Liver (tissue), 9 donors: Measurements from ENCODE around the gene LENG9. TPM values are rescaled to one million over a fixed set of nuclear protein-coding genes. Genes with fewer than 3 reads are reported as not detected.

ENCODE experiments used
- DNase-seq: peaks from one replicate; pipeline ENCODE4 v3.0.0-alpha.2; 2017; ENCODE audit warnings: low spot score
- H3K27ac ChIP-seq, 2 donors: one replicate each; pipeline ENCODE4 v1.7.0; 2013; ENCODE audit warnings: inconsistent platforms in 2 of 2, low read length in 2 of 2, control low read depth in 1 of 2, low read depth in 1 of 2, mild to moderate bottlenecking in 1 of 2
- H3K27me3 ChIP-seq, 4 donors: one replicate each; pipeline versions ENCODE4 v1.6.1 to v1.7.0; 2013; ENCODE audit warnings: low read length in 3 of 4, inconsistent platforms in 1 of 4, mild to moderate bottlenecking in 1 of 4, moderate library complexity in 1 of 4; ENCODE audit not compliant: control insufficient read depth in 4 of 4, insufficient read depth in 4 of 4
- H3K36me3 ChIP-seq, 4 donors: one replicate each; pipeline versions ENCODE4 v1.6.1 to v1.7.0; 2013; ENCODE audit warnings: low read length in 3 of 4, mild to moderate bottlenecking in 3 of 4, low read depth in 1 of 4, moderate library complexity in 1 of 4; ENCODE audit not compliant: control insufficient read depth in 4 of 4, insufficient read depth in 3 of 4
- H3K4me1 ChIP-seq, 4 donors: one replicate each; pipeline versions ENCODE4 v1.6.1 to v1.7.0; 2013; ENCODE audit warnings: low read length in 3 of 4, mild to moderate bottlenecking in 3 of 4, moderate library complexity in 1 of 4; ENCODE audit not compliant: control insufficient read depth in 4 of 4, insufficient read depth in 4 of 4
- H3K4me3 ChIP-seq, 3 donors: one replicate each; pipeline versions ENCODE4 v1.6.1 to v1.7.0; 2013; ENCODE audit warnings: low read length in 3 of 3, control low read depth in 1 of 3, low read depth in 1 of 3, mild to moderate bottlenecking in 1 of 3
- H3K9ac ChIP-seq, 2 donors: one replicate each; pipeline ENCODE4 v1.7.0; 2013; ENCODE audit warnings: low read length in 2 of 2, mild to moderate bottlenecking in 2 of 2, moderate library complexity in 2 of 2, control low read depth in 1 of 2, low read depth in 1 of 2
- H3K9me3 ChIP-seq, 4 donors: one replicate each; pipeline versions ENCODE4 v1.6.1 to v1.7.0; 2013; ENCODE audit warnings: low read length in 3 of 4; ENCODE audit not compliant: control insufficient read depth in 4 of 4
- EGR1 ChIP-seq, 2 donors: IDR thresholded peaks; 2 replicates each; pipeline ENCODE4 v1.6.1; 2016 to 2018; ENCODE audit warnings: antibody characterized with exemption in 2 of 2, low read depth in 2 of 2
- FOXA1 ChIP-seq: IDR thresholded peaks from 2 replicates; pipeline ENCODE4 v1.6.1; 2016; ENCODE audit warnings: antibody characterized with exemption
- FOXA2 ChIP-seq: IDR thresholded peaks from 2 replicates; pipeline ENCODE4 v1.6.1; 2016; ENCODE audit warnings: antibody characterized with exemption
- GABPA ChIP-seq, 2 donors: IDR thresholded peaks in 1 of 2; conservative IDR thresholded peaks in 1 of 2; 2 replicates each; pipeline ENCODE4 v1.6.1; 2016; ENCODE audit warnings: antibody characterized with exemption in 2 of 2, mild to moderate bottlenecking in 1 of 2, moderate library complexity in 1 of 2
- HNF4A ChIP-seq, 2 donors: conservative IDR thresholded peaks; 2 replicates each; pipeline ENCODE4 v1.6.1; 2016; ENCODE audit warnings: antibody characterized with exemption in 2 of 2, mild to moderate bottlenecking in 2 of 2
- HNF4G ChIP-seq: IDR thresholded peaks from 2 replicates; pipeline ENCODE4 v1.6.1; 2016; ENCODE audit warnings: antibody characterized with exemption
- JUND ChIP-seq, 2 donors: IDR thresholded peaks; 2 replicates each; pipeline ENCODE4 v1.6.1; 2016; ENCODE audit warnings: antibody characterized with exemption in 2 of 2
- NR2F2 ChIP-seq: IDR thresholded peaks from 2 replicates; pipeline ENCODE4 v1.6.1; 2016; ENCODE audit warnings: antibody characterized with exemption
- REST ChIP-seq: IDR thresholded peaks from 2 replicates; pipeline ENCODE4 v1.6.1; 2016; ENCODE audit warnings: antibody characterized with exemption, mild to moderate bottlenecking
- RXRA ChIP-seq, 2 donors: IDR thresholded peaks; 2 replicates each; pipeline ENCODE4 v1.6.1; 2017 to 2018; ENCODE audit warnings: antibody characterized with exemption in 2 of 2, mild to moderate bottlenecking in 1 of 2
- SP1 ChIP-seq: IDR thresholded peaks from 2 replicates; pipeline ENCODE4 v1.6.1; 2018; ENCODE audit warnings: antibody characterized with exemption, mild to moderate bottlenecking
- TAF1 ChIP-seq: conservative IDR thresholded peaks from 2 replicates; pipeline ENCODE4 v1.6.1; 2016; ENCODE audit warnings: antibody characterized with exemption, mild to moderate bottlenecking
- YY1 ChIP-seq: IDR thresholded peaks from 2 replicates; pipeline ENCODE4 v1.6.1; 2016; ENCODE audit warnings: antibody characterized with exemption, mild to moderate bottlenecking
- ZBTB33 ChIP-seq: IDR thresholded peaks from 2 replicates; pipeline ENCODE4 v1.6.1; 2016; ENCODE audit warnings: antibody characterized with exemption
- WGBS: extraction: QIAGEN DNeasy Blood & Tissue Kit; methylation state at CpG from one replicate; pipeline ENCODE4 v1.1.7; 2013; 5-methylcytosine and 5-hydroxymethylcytosine counted together
- polyA plus RNA-seq, 2 donors: library from polyadenylated mRNA; stranded (reverse) in 1 of 2; unstranded in 1 of 2; fragments of 200-250 nt in 1 of 2; fragments of >200 nt in 1 of 2; fragmentation: Nextera tagmentation in 1 of 2; extraction: Ambion mirVana in 1 of 2; gene quantifications; one replicate each; pipeline versions ENCODE4 v1.2.1 to v1.2.3, GENCODE V29; 2013 to 2015
- total RNA-seq, 2 donors: library from RNA; depleted of rRNA; stranded (reverse); fragments of >200 nt; gene quantifications; one replicate each; pipeline ENCODE4 v1.2.3, GENCODE V29; 2014
- TF ChIP-seq, protein P1 (sequence below): IDR thresholded peaks from 2 replicates; pipeline ENCODE4 v1.6.1; 2016; ENCODE audit warnings: antibody characterized with exemption
- TF ChIP-seq, protein P2 (sequence below): IDR thresholded peaks from 2 replicates; pipeline ENCODE4 v1.6.1; 2016; ENCODE audit warnings: antibody characterized with exemption
- donor health status: healthy.
- donor health status: healthy.
- donor health status: healthy.
- donor health status: healthy.
- donor health status: healthy.

The LENG9 gene
- total and polyA plus RNA-seq, 4 donors: 0.19 to 6.9 (median 2.0) TPM

- H3K9me3 ChIP-seq: no peaks in the 10 kb centered on the region
- TF ChIP-seq FOXA2 (no peak), TAF1 (no peak), FOXA1 (no peak), YY1 (no peak), JUND (IDR thresholded peaks at IDR 0.05) (peak in 1 of 2 donors; percentile 8), GABPA (IDR thresholded peaks at IDR 0.05 in 1 of 2, conservative IDR thresholded peaks at IDR 0.05 in 1 of 2) (no peak), SP1 (no peak), NR2F2 (peak; percentile 54), RXRA (IDR thresholded peaks at IDR 0.05) (peak in 1 of 2 donors; percentile 3), ZBTB33 (no peak)
- TF ChIP-seq, protein P1, sequence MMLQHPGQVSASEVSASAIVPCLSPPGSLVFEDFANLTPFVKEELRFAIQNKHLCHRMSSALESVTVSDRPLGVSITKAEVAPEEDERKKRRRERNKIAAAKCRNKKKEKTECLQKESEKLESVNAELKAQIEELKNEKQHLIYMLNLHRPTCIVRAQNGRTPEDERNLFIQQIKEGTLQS: no peak
- TF ChIP-seq, protein P2, sequence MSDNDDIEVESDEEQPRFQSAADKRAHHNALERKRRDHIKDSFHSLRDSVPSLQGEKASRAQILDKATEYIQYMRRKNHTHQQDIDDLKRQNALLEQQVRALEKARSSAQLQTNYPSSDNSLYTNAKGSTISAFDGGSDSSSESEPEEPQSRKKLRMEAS: peak; percentile 3
- WGBS: under 1% methylated on average over 26 of the region's 26 CpGs
- peaks cover 4 to 25% (median 16%) of the 10 kb centered on the region in 4 donors for H3K36me3 ChIP-seq
- peak overlapping the region; percentile 90 to 95 for H3K27ac ChIP-seq
- H3K27me3 ChIP-seq: no peaks in the 10 kb centered on the region
- no peak overlapping the region for H3K9ac ChIP-seq
- DNase-seq: peak; percentile 69
- peaks cover 8 to 26% (median 17%) of the 10 kb centered on the region in 4 donors for H3K4me1 ChIP-seq
- H3K4me3 ChIP-seq: peak overlapping the region; percentile 32 to 61 (median 58)
Observed at GRCh38 chr19:54464044-54464629, 559 bp upstream of the LENG9 start.

- 7% methylated on average over 91 of the region's 91 CpGs for WGBS
- peaks cover 12 to 38% (median 27%) of the 10 kb centered on the region in 4 donors for H3K36me3 ChIP-seq
- H3K27ac ChIP-seq: peak overlapping the region; percentile 90 to 95
- H3K27me3 ChIP-seq: no peaks in the 10 kb centered on the region
- peak overlapping the region; percentile 59 to 79 (median 76) for H3K4me3 ChIP-seq
- no peaks in the 10 kb centered on the region for H3K9me3 ChIP-seq
- H3K9ac ChIP-seq: peak overlapping the region in 1 of 2 donors; percentile 71
- DNase-seq: peak; percentile 59
- peaks cover 8 to 26% (median 17%) of the 10 kb centered on the region in 4 donors for H3K4me1 ChIP-seq
- TF ChIP-seq YY1 (no peak), GABPA (IDR thresholded peaks at IDR 0.05 in 1 of 2, conservative IDR thresholded peaks at IDR 0.05 in 1 of 2) (peak in 1 of 2 donors; percentile 33), EGR1 (IDR thresholded peaks at IDR 0.05; ENCODE audit: low read depth in 2 of 2) (no peak), ZBTB33 (no peak), NR2F2 (peak; percentile 2), REST (no peak), SP1 (no peak), JUND (IDR thresholded peaks at IDR 0.05) (no peak), TAF1 (no peak), FOXA2 (no peak), RXRA (IDR thresholded peaks at IDR 0.05) (no peak), HNF4A (conservative IDR thresholded peaks at IDR 0.05) (no peak), HNF4G (no peak)
- TF ChIP-seq, protein P2: no peak
Observed at GRCh38 chr19:54462655-54463530, 685 bp downstream of the LENG9 start.
